DND-41 (cell line): Measurements from ENCODE around the gene GRID1.

Source experiments
- EZH2 ChIP-seq: IDR thresholded peaks from 3 replicates; pipeline ENCODE4 v1.6.1; 2012; ENCODE audit warnings: borderline replicate concordance, low read depth, mild to moderate bottlenecking, moderate library complexity, low read length, inconsistent platforms; ENCODE audit not compliant: severe bottlenecking
- TF ChIP-seq, protein P1 (sequence below): IDR thresholded peaks from 2 replicates; pipeline ENCODE4 v1.5.1; 2012; ENCODE audit warnings: borderline replicate concordance, low read length, moderate library complexity, mild to moderate bottlenecking; ENCODE audit not compliant: poor library complexity, severe bottlenecking; ENCODE audit errors: extremely low read depth

DNA sequence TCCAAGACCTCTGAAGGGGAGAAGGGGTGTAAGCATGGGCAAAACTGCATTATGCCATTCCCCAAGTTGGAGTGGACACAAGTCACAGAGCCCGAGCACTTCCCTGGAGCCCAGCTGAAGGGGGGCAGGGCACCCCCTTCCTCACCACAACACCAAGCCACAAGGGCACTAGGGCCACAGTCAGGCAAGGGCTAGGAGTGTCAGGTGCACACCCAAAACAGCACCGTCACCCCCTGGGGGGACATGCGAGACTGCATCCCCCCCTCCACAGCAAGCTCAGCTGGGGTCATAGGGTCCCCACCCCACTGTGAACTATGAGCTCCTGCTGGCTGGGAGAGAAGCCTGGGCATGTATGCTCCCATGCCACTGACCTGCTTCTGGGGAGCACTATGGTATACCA, 143.9 kb downstream of the GRID1 start:
- TF ChIP-seq, protein P1, sequence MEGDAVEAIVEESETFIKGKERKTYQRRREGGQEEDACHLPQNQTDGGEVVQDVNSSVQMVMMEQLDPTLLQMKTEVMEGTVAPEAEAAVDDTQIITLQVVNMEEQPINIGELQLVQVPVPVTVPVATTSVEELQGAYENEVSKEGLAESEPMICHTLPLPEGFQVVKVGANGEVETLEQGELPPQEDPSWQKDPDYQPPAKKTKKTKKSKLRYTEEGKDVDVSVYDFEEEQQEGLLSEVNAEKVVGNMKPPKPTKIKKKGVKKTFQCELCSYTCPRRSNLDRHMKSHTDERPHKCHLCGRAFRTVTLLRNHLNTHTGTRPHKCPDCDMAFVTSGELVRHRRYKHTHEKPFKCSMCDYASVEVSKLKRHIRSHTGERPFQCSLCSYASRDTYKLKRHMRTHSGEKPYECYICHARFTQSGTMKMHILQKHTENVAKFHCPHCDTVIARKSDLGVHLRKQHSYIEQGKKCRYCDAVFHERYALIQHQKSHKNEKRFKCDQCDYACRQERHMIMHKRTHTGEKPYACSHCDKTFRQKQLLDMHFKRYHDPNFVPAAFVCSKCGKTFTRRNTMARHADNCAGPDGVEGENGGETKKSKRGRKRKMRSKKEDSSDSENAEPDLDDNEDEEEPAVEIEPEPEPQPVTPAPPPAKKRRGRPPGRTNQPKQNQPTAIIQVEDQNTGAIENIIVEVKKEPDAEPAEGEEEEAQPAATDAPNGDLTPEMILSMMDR: no peak
- no peak for TF ChIP-seq EZH2
